G401 (cell line): ENCODE data around the gene SPPL2C. TPM values are rescaled to one million over a fixed set of nuclear protein-coding genes. Genes with fewer than 3 reads are reported as not detected.

Source experiments
- total RNA-seq: library from RNA; depleted of rRNA; stranded (reverse); fragments of >200 nt; shearing (Covaris generic); gene quantifications from 2 replicates; pipeline ENCODE4 v1.2.3, GENCODE V29; 2014; rRNA removed

The SPPL2C gene
- total RNA-seq, 1 experiment from 2014 or later = not detected

Other genes with a start within 250 kb of the SPPL2C start
- not detected in 2 replicates for gene CRHR1, start 60.6 kb upstream of the SPPL2C start, total RNA-seq
- 0.44 TPM in 1 of 2 replicates, not detected in the other for gene MAPT, start 49.7 kb downstream of the SPPL2C start, total RNA-seq
- gene STH, start 154.4 kb downstream of the SPPL2C start, total RNA-seq = not detected in 2 replicates